ENCODE results near the gene GRAP2. TPM values are rescaled to one million over a fixed set of nuclear protein-coding genes. Genes with fewer than 3 reads are reported as not detected.
"Not testable (repeated sequence)": the region's sequence is repeated elsewhere in the genome, so short reads cannot be mapped to it uniquely, and the experiment has no call there.

The GRAP2 gene
- total RNA-seq, 1 donor from 2014 or later, result not detected

DNA sequence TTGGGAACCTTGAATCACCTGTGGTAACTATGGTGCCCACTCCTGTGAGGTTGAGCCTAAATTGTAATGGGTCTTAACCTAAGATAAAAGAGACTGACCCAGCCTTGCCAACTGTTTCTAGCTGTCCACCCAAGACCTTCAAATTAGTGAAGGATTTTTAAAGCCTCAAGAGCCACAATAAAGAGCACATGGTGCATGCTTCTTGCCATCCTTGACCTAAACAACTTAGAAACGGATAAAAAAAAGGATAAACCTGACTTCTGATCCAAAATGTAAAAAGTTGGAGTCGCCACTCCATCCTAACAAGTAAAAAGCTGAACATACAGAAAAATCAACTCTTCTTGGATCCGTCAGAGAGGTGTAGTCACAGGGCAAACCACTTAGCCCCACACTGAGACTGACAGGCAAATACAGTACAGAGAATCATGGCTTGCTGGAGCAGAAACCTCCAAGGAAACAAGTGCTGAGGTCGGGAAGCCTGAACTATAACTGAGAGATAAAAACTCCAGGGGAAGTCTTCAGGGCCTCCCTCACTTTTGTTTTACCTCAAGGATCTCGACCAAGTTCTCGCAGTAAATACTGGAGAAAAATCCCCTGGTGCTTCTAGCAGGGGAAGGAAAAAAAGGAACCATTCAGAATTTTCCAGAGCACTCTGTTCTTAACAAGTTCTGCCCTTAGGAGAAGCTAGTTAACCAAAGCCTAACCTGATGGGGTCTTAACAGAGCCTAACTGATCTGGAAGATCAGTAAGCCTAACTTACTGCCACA is 23.6 kb upstream of the GRAP2 start:
- H3K36me3 ChIP-seq (ENCODE audit: control insufficient read depth, insufficient read depth, low read length), result no peaks in the 10 kb centered on the region
- peaks cover 4% of the 10 kb centered on the region for H3K27me3 ChIP-seq (ENCODE audit: control insufficient read depth, insufficient read depth, low read length)
- no peak for FAIRE-seq
- H3K4me3 ChIP-seq (ENCODE audit: low read depth, low read length), result no peak overlapping the region
- no peak for DNase-seq (ENCODE audit: low read depth)
- TF ChIP-seq, protein P1, sequence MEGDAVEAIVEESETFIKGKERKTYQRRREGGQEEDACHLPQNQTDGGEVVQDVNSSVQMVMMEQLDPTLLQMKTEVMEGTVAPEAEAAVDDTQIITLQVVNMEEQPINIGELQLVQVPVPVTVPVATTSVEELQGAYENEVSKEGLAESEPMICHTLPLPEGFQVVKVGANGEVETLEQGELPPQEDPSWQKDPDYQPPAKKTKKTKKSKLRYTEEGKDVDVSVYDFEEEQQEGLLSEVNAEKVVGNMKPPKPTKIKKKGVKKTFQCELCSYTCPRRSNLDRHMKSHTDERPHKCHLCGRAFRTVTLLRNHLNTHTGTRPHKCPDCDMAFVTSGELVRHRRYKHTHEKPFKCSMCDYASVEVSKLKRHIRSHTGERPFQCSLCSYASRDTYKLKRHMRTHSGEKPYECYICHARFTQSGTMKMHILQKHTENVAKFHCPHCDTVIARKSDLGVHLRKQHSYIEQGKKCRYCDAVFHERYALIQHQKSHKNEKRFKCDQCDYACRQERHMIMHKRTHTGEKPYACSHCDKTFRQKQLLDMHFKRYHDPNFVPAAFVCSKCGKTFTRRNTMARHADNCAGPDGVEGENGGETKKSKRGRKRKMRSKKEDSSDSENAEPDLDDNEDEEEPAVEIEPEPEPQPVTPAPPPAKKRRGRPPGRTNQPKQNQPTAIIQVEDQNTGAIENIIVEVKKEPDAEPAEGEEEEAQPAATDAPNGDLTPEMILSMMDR (IDR thresholded peaks at IDR 0.05; ENCODE audit: insufficient read depth, low read length, severe bottlenecking), result no peak

DNA sequence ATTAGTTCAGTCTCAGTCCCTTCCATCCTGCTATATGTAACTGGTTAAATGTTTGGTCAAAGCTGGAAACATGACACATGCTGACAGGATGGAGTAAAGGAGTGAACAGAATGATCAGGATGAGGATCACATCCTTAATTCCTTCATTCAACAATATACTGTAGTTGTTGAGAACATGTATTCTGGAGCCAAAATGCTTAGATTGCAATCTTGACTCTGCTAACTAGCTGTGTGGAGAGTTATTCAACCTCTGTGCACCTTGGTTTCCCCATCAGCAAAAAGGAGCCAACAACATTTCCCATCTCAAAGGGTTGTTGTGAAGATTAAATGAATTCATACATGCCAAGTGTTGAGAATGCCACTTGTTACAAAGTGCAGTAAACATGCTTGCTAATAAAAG is 20.2 kb upstream of the GRAP2 start:
- FAIRE-seq (no peak), DNase-seq (ENCODE audit: low read depth) (no peak)
- TF ChIP-seq, protein P1 (IDR thresholded peaks at IDR 0.05; ENCODE audit: insufficient read depth, low read length, severe bottlenecking), result no peak
- Histone ChIP-seq H3K27me3 (ENCODE audit: control insufficient read depth, insufficient read depth, low read length) (peaks cover 2% of the 10 kb centered on the region), H3K4me3 (ENCODE audit: low read depth, low read length) (no peak overlapping the region), H3K36me3 (ENCODE audit: control insufficient read depth, insufficient read depth, low read length) (no peaks in the 10 kb centered on the region)

DNA sequence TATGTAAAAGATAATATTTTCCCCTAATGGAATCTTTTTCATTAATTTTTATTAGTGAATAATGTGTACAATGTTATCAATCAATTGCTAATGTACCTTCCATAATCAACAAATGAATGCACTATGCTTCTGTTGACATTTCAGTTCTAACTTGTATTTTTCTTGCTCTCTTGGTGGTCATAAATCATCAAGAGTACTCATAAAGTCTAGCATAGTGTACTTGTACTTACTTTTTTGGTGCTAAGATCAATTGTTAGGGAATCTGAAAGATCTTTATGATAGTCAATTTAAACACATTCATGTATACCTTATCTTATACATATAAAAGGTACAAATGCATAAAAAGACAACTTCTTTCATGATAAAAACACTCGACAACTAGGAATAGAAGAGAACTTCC is 17.8 kb upstream of the GRAP2 start:
- no peaks in the 10 kb centered on the region for H3K27me3 ChIP-seq (ENCODE audit: control insufficient read depth, insufficient read depth, low read length)
- FAIRE-seq, result no peak
- TF ChIP-seq, protein P1 (IDR thresholded peaks at IDR 0.05; ENCODE audit: insufficient read depth, low read length, severe bottlenecking), result no peak
- H3K4me3 ChIP-seq (ENCODE audit: low read depth, low read length), result no peak overlapping the region
- DNase-seq (ENCODE audit: low read depth), result no peak
- H3K36me3 ChIP-seq (ENCODE audit: control insufficient read depth, insufficient read depth, low read length), result no peaks in the 10 kb centered on the region

DNA sequence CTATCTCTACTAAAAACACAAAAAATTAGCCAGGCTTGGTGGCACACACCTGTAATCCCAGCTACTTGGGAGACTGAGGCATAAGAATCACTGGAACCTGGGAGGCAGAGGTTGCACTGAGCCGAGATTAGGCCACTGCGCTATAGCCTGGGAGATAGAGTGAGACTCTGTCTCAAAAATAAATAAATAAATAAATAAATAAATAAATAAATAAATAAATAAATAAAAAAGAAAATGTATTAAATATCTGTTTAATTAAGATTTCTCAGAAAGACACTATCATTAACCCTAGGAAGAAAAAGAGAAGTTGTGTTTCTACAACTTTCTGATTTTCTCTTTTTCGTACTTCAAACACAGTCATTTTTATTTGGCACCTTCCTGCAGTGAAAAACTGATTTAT is 11.0 kb upstream of the GRAP2 start:
- not testable (repeated sequence) for FAIRE-seq

DNA sequence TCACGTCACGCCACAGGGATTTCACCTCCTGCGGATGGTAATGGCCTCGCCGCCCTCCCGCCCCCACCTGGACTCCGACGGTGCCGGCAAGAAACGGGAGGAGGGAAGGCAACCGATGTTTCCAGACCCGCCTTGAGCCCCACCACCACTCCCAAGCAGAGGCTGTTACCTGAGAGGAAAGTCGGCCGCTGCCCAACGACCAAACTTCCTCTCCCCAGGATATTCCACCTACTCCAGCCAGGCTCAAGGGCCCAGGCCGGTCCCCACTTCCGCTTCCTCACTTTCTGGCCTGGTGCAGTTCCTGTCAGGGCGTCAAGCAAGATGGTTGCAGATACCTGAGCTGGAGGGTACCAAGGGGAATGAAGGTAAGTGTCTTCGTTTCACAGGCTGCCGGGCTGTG is 7.4 kb upstream of the GRAP2 start, which contains the start of gene ENTHD1:
Gene ENTHD1, minus strand, starts transcription at position 235 of the 400 bp plus-strand sequence. CDS start 6,012 bp downstream, outside the sequence.
- H3K36me3 ChIP-seq (ENCODE audit: control insufficient read depth, insufficient read depth, low read length), result no peaks in the 10 kb centered on the region
- no peak within 1 kb of the TSS for H3K4me3 ChIP-seq (ENCODE audit: low read depth, low read length)
- FAIRE-seq, result no peak
- TF ChIP-seq, protein P1 (IDR thresholded peaks at IDR 0.05; ENCODE audit: insufficient read depth, low read length, severe bottlenecking), result no peak
- H3K27me3 ChIP-seq (ENCODE audit: control insufficient read depth, insufficient read depth, low read length), result no peaks in the 10 kb centered on the region
- no peak for DNase-seq (ENCODE audit: low read depth)

More for the DNA sequence above, 11.0 kb upstream of the GRAP2 start:
- not testable (repeated sequence) for H3K27me3 ChIP-seq (ENCODE audit: control insufficient read depth, insufficient read depth, low read length); H3K4me3 ChIP-seq (ENCODE audit: low read depth, low read length); DNase-seq (ENCODE audit: low read depth); H3K36me3 ChIP-seq (ENCODE audit: control insufficient read depth, insufficient read depth, low read length)

DNA sequence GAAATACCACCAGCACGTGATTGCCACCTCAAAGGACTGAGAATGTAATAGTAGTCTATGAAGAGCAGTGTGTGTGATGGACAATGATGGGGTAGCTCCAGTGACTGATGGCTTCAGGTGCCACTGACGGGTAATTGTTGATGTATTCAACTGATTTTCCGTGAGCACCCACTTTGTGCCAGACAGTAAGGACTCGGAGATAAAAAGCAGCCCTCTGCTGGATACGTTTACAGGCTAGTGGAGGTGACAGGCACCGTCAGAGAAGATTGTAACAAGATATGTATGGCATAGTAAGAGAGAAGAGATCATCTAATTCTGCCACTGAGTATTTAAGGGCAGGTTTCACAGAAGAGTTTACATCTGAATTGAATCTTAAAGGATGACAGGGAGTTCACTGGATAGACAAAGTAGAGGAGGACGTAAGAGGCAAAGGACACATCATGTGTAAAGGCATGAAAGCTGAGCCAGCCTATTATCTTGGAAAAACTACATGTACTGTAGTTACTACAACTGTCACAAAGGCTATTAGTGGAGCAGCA is 6.3 kb upstream of the GRAP2 start:
- no peak for DNase-seq (ENCODE audit: low read depth)
- Histone ChIP-seq H3K4me3 (ENCODE audit: low read depth, low read length) (no peak overlapping the region), H3K36me3 (ENCODE audit: control insufficient read depth, insufficient read depth, low read length) (no peaks in the 10 kb centered on the region), H3K27me3 (ENCODE audit: control insufficient read depth, insufficient read depth, low read length) (no peaks in the 10 kb centered on the region)
- TF ChIP-seq, protein P1 (IDR thresholded peaks at IDR 0.05; ENCODE audit: insufficient read depth, low read length, severe bottlenecking), result no peak
- no peak for FAIRE-seq
